K562 (cell line): ENCODE data around the gene CLASP1. TPM values are rescaled to one million over a fixed set of nuclear protein-coding genes. Genes with fewer than 3 reads are reported as not detected.

Experiments used
- CBFA2T3 ChIP-seq: fragments of 450-650 bp; IDR thresholded peaks from 2 replicates; pipeline ENCODE4 v1.6.1; 2017
- CCNT2 ChIP-seq: IDR thresholded peaks from 2 replicates; pipeline ENCODE4 v1.6.1; 2011; ENCODE audit warnings: borderline replicate concordance, low read depth, mild to moderate bottlenecking, moderate library complexity, mixed read lengths, low read length; ENCODE audit not compliant: insufficient read length; ENCODE audit errors: extremely low read depth
- CEBPG ChIP-seq, 3 experiments: fragments of 200-800 bp in 1 of 3; sonication (Bioruptor generic) in 1 of 3; sonication (generic) in 1 of 3; formaldehyde crosslinking in 1 of 3; IDR thresholded peaks in 2 of 3; conservative IDR thresholded peaks in 1 of 3; 2 replicates each; pipeline versions ENCODE4 v1.6.1 to v1.8.0; 2016 to 2022; ENCODE audit warnings: missing compliant biosample characterization in 2 of 3, missing genetic modification characterization in 2 of 3, mild to moderate bottlenecking in 1 of 3, missing genetic modification reagents in 1 of 3
- CHCHD3 ChIP-seq: fragments of 250-450 bp; sonication (Bioruptor Pico); IDR thresholded peaks from 2 replicates; pipeline ENCODE4 v2.1.2; 2022; ENCODE audit warnings: mild to moderate bottlenecking
- CSDE1 ChIP-seq, 2 experiments: fragments of 450-650 bp; IDR thresholded peaks; 2 replicates each; pipeline ENCODE4 v1.6.1; 2016; ENCODE audit warnings: mild to moderate bottlenecking in 1 of 2
- DIDO1 ChIP-seq: fragments of 450-650 bp; IDR thresholded peaks from 2 replicates; pipeline ENCODE4 v1.6.1; 2016; ENCODE audit warnings: low read depth, missing biosample characterization, missing genetic modification characterization
- DPF2 ChIP-seq: fragments of 450-650 bp; IDR thresholded peaks from 2 replicates; pipeline ENCODE4 v1.6.1; 2016
- E2F5 ChIP-seq: sonication (generic); formaldehyde crosslinking; IDR thresholded peaks from 2 replicates; pipeline ENCODE4 v1.8.0; 2022; ENCODE audit warnings: mild to moderate bottlenecking, missing genetic modification reagents
- KAT8 ChIP-seq: fragments of 450-650 bp; IDR thresholded peaks from 2 replicates; pipeline ENCODE4 v1.6.1; 2016; ENCODE audit warnings: low read depth, mild to moderate bottlenecking
- NFIX ChIP-seq: fragments of 250-450 bp; sonication (Bioruptor Pico); IDR thresholded peaks from 2 replicates; pipeline ENCODE4 v1.4.0; 2020; ENCODE audit warnings: low read depth, mild to moderate bottlenecking, moderate library complexity
- NONO ChIP-seq, 2 experiments: fragments of 200-400 bp in 1 of 2; fragments of 450-650 bp in 1 of 2; formaldehyde crosslinking in 1 of 2; IDR thresholded peaks; 2 replicates each; pipeline ENCODE4 v1.6.1; 2017; ENCODE audit warnings: low read depth in 2 of 2, mild to moderate bottlenecking in 2 of 2, moderate library complexity in 2 of 2, low read length in 1 of 2
- NUFIP1 ChIP-seq: fragments of 450-650 bp; IDR thresholded peaks from 2 replicates; pipeline ENCODE4 v1.6.1; 2018; ENCODE audit not compliant: partially characterized antibody
- POLR3A ChIP-seq: IDR thresholded peaks from 2 replicates; pipeline ENCODE4 v1.6.1; 2011; ENCODE audit warnings: borderline replicate concordance, mild to moderate bottlenecking, moderate library complexity; ENCODE audit not compliant: insufficient read length, insufficient read depth; ENCODE audit errors: extremely low read depth
- RBM14 ChIP-seq: fragments of 200-400 bp; formaldehyde crosslinking; IDR thresholded peaks from 2 replicates; pipeline ENCODE4 v1.6.1; 2018; ENCODE audit warnings: low read depth, mild to moderate bottlenecking, low read length, moderate library complexity, borderline replicate concordance; ENCODE audit not compliant: insufficient read depth
- RHOXF2B ChIP-seq: fragments of 250-450 bp; sonication (Bioruptor Pico); conservative IDR thresholded peaks from 2 replicates; pipeline ENCODE4 v1.5.1; 2021
- SAP30 ChIP-seq: fragments of 200-600 bp; sonication (generic); IDR thresholded peaks from 2 replicates; pipeline ENCODE4 v1.6.1; 2012; ENCODE audit warnings: borderline replicate concordance, low read depth, mild to moderate bottlenecking, moderate library complexity, low read length, control low read depth, inconsistent platforms; ENCODE audit not compliant: insufficient read depth, poor library complexity, severe bottlenecking
- SUPT5H ChIP-seq: fragments of 450-650 bp; IDR thresholded peaks from 2 replicates; pipeline ENCODE4 v1.6.1; 2016
- TARDBP ChIP-seq: fragments of 450-650 bp; IDR thresholded peaks from 2 replicates; pipeline ENCODE4 v1.6.1; 2016
- THRAP3 ChIP-seq: fragments of 450-650 bp; IDR thresholded peaks from 2 replicates; pipeline ENCODE4 v1.6.1; 2016; ENCODE audit warnings: mild to moderate bottlenecking, inconsistent platforms, borderline replicate concordance
- TRIM25 ChIP-seq: fragments of 450-650 bp; IDR thresholded peaks from 2 replicates; pipeline ENCODE4 v1.7.0; 2016; ENCODE audit warnings: borderline replicate concordance
- U2AF2 ChIP-seq: fragments of 200-400 bp; formaldehyde crosslinking; optimal IDR thresholded peaks from 2 replicates; pipeline ENCODE3; 2017; ENCODE audit warnings: low read depth, mild to moderate bottlenecking, low read length
- ZNF124 ChIP-seq: sonication (generic); formaldehyde crosslinking; IDR thresholded peaks from 2 replicates; pipeline ENCODE4 v1.8.1; 2022; ENCODE audit warnings: missing genetic modification reagents
- ZNF146 ChIP-seq: IDR thresholded peaks from one replicate; pipeline ENCODE4 v1.6.1; 2018; ENCODE audit warnings: missing compliant biosample characterization; ENCODE audit not compliant: unreplicated experiment
- ZNF395 ChIP-seq: fragments of 200-800 bp; sonication (Bioruptor generic); IDR thresholded peaks from 2 replicates; pipeline ENCODE4 v1.6.1; 2017; ENCODE audit warnings: missing genetic modification characterization, missing compliant biosample characterization
- ZNF561 ChIP-seq: fragments of 450-650 bp; formaldehyde crosslinking; conservative IDR thresholded peaks from 2 replicates; pipeline ENCODE4 v1.4.0; 2020; ENCODE audit warnings: mild to moderate bottlenecking, moderate library complexity
- ZNF57 ChIP-seq: fragments of 450-650 bp; formaldehyde crosslinking; IDR thresholded peaks from 2 replicates; pipeline ENCODE4 v1.4.0; 2020; ENCODE audit warnings: mild to moderate bottlenecking, moderate library complexity
- ZNF717 ChIP-seq: fragments of 250-450 bp; sonication (Bioruptor Pico); IDR thresholded peaks from 2 replicates; pipeline ENCODE4 v1.5.0; 2021
- ZNF75A ChIP-seq: fragments of 450-650 bp; formaldehyde crosslinking; IDR thresholded peaks from 2 replicates; pipeline ENCODE4 v1.4.0; 2020; ENCODE audit warnings: mild to moderate bottlenecking
- polyA plus RNA-seq, 8 experiments: library from polyadenylated mRNA; depleted of rRNA in 4 of 8; stranded (reverse) in 5 of 8; unstranded in 3 of 8; fragments of >200 nt; fragmentation: Nextera tagmentation in 2 of 8; fragmentation: Illumina TruSeq in 1 of 8; extraction: Ambion mirVana in 2 of 8; extraction: Trizol in 1 of 8; gene quantifications; 2 replicates each; pipeline versions ENCODE4 v1.2.1 to v1.2.3, GENCODE V29; 2011 to 2014; ENCODE audit warnings: inconsistent platforms in 1 of 8, missing spikeins in 1 of 8
- total RNA-seq, 7 experiments: library from RNA; depleted of rRNA in 6 of 7; stranded (reverse); fragments of >200 nt in 6 of 7; fragmentation: Illumina TruSeq in 2 of 7; extraction: Trizol in 2 of 7; gene quantifications; 2 replicates each; pipeline versions ENCODE4 v1.2.1 to v1.2.3, GENCODE V29; 2011 to 2021; ENCODE audit warnings: low replicate concordance in 1 of 7

The CLASP1 gene
- total and polyA plus RNA-seq, 9 of the 15 experiments (the other 6 are each of a cell fraction or from before 2014, with no cell fraction given): 1.7 to 40.3 (median 20.7) TPM

GRCh38 chr2:121532347-121532766 is 116.9 kb downstream of the CLASP1 start (continued):
- TF ChIP-seq POLR3A (no peak), ZNF124 (no peak), CSDE1 (IDR thresholded peaks at IDR 0.05) (0 out of 4 replicates have a peak, but pooled peaks of 1 of the 2 experiments have one; percentile 42), ZNF146 (no peak), TARDBP (peak; percentile 46; the same call in 1 of the 2 replicates), THRAP3 (0 out of 2 replicates have a peak, but pooled peaks have one; percentile 17), CEBPG (CRISPR knock-in tag; IDR thresholded peaks at IDR 0.05) (no peak), CEBPG (tag; conservative IDR thresholded peaks at IDR 0.05 in 1 of 2, IDR thresholded peaks at IDR 0.05 in 1 of 2) (no peak), CBFA2T3 (peak; percentile 24; the same call in 1 of the 2 replicates), ZNF395 (CRISPR knock-in tag) (no peak), RBM14 (no peak), SAP30 (no peak), NFIX (CRISPR knock-in tag) (no peak), DIDO1 (no peak), NONO (IDR thresholded peaks at IDR 0.05; ENCODE audit: low read depth in 2 of 2, low read length in 1 of 2) (no peak), E2F5 (CRISPR knock-in tag) (no peak), KAT8 (no peak), CCNT2 (no peak), DPF2 (no peak), U2AF2 (no peak), ZNF75A (CRISPR knock-in tag) (no peak), CHCHD3 (CRISPR knock-in tag) (no peak), ZNF717 (CRISPR knock-in tag) (no peak), ZNF57 (CRISPR knock-in tag) (no peak), RHOXF2B (CRISPR knock-in tag) (no peak), ZNF561 (no peak), SUPT5H (no peak), NUFIP1 (peak; percentile 29), TRIM25 (no peak)
